Brain microvascular endothelial cell (primary cell): ENCODE measurements around the gene EHBP1L1.

Experiments used
- DNase-seq: peaks from one replicate; pipeline ENCODE4 v3.0.0-alpha.2; 2020
- H3K27ac ChIP-seq: fragments of 250-450 bp; sonication (Bioruptor Pico); 2 replicates; pipeline ENCODE4 v1.5.1; 2020; ENCODE audit warnings: mild to moderate bottlenecking, moderate library complexity
- H3K27me3 ChIP-seq: fragments of 250-450 bp; sonication (Bioruptor Pico); replicated peaks from 2 replicates; pipeline ENCODE4 v1.5.1; 2020; ENCODE audit warnings: mild to moderate bottlenecking
- H3K36me3 ChIP-seq: fragments of 250-450 bp; sonication (Bioruptor Pico); replicated peaks from 2 replicates; pipeline ENCODE4 v1.5.1; 2020; ENCODE audit warnings: mild to moderate bottlenecking
- H3K4me3 ChIP-seq: 2 replicates; pipeline ENCODE4 v1.5.1; 2011; ENCODE audit warnings: low read depth, mild to moderate bottlenecking, control low read depth, low read length, moderate library complexity
- in situ Hi-C: cut with HindIII; loops from 2 replicates; pipeline ENCODE4 v1.10.0; 2017; ENCODE audit warnings: low sequenced_read_pairs, low pct_ligation_motif_present
- TF ChIP-seq, protein P1 (sequence below): IDR thresholded peaks from 2 replicates; pipeline ENCODE4 v1.5.1; 2011; ENCODE audit warnings: low read depth, mild to moderate bottlenecking, moderate library complexity, low read length, control low read depth, inconsistent platforms; ENCODE audit errors: missing control alignments

Gene EHBP1L1

GRCh38 chr11:65569973-65570918, 5.6 kb upstream of the EHBP1L1 start, which contains the start of gene ZNRD2:
Gene ZNRD2, plus strand, starts transcription at chr11:65570477. Its CDS starts 15 bp downstream, at chr11:65570492.
- Histone ChIP-seq H3K36me3 (peaks cover 3% of the 10 kb centered on the region), H3K27me3 (no peaks in the 10 kb centered on the region), H3K27ac (peak within 1 kb of the TSS; percentile 71), H3K4me3 (peak within 1 kb of the TSS; percentile 96)
- DNase-seq = peak; percentile 98
- in situ Hi-C loops = no loop called here
- TF ChIP-seq, protein P1, sequence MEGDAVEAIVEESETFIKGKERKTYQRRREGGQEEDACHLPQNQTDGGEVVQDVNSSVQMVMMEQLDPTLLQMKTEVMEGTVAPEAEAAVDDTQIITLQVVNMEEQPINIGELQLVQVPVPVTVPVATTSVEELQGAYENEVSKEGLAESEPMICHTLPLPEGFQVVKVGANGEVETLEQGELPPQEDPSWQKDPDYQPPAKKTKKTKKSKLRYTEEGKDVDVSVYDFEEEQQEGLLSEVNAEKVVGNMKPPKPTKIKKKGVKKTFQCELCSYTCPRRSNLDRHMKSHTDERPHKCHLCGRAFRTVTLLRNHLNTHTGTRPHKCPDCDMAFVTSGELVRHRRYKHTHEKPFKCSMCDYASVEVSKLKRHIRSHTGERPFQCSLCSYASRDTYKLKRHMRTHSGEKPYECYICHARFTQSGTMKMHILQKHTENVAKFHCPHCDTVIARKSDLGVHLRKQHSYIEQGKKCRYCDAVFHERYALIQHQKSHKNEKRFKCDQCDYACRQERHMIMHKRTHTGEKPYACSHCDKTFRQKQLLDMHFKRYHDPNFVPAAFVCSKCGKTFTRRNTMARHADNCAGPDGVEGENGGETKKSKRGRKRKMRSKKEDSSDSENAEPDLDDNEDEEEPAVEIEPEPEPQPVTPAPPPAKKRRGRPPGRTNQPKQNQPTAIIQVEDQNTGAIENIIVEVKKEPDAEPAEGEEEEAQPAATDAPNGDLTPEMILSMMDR = peak; percentile 60

DNA sequence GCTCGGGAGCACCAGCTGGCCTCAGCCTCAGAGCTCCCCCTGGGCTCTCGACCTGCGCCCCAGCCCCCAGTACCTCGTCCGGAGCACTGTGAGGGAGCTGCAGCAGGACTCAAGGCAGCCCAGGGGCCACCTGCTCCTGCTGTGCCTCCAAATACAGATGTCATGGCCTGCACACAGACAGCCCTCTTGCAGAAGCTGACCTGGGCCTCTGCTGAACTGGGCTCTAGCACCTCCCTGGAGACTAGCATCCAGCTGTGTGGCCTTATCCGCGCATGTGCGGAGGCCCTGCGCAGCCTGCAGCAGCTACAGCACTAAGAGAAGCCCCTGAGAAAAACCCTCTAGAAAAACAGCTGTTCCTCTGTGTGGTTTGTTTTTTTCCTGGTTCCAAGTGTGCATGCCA, 4.4 kb upstream of the EHBP1L1 start:
- DNase-seq = no peak
- Histone ChIP-seq H3K27ac (no peak overlapping the region), H3K36me3 (peaks cover 3% of the 10 kb centered on the region), H3K27me3 (no peaks in the 10 kb centered on the region), H3K4me3 (peak overlapping the region; percentile 96)
- TF ChIP-seq, protein P1 = no peak
- in situ Hi-C loops = no loop called here

DNA sequence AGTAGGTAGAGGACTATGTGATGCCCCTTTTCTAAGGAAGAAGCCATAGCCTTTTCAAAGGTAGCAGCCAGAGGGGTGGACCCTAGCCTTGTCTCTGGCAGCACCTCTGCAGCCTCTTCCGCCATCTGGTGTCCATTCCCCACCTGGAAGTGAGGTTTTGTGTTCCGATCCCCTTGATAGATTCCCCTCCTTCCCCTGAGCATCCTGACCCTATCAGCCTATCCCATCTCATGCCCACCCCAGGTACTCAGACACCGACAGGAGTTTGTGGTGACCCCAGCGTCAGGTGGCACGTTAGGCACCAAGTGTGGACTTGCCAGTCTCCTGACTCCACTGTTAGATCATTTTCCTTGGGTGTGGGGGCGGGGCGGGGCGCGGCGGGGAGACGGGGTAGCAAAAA, 3.9 kb upstream of the EHBP1L1 start:
- no peak for DNase-seq
- H3K27ac ChIP-seq = no peak overlapping the region
- peak overlapping the region; percentile 73 for H3K4me3 ChIP-seq
- in situ Hi-C loops = no loop called here
- H3K36me3 ChIP-seq = peaks cover 3% of the 10 kb centered on the region
- no peaks in the 10 kb centered on the region for H3K27me3 ChIP-seq
- TF ChIP-seq, protein P1 = peak; percentile 69

DNA sequence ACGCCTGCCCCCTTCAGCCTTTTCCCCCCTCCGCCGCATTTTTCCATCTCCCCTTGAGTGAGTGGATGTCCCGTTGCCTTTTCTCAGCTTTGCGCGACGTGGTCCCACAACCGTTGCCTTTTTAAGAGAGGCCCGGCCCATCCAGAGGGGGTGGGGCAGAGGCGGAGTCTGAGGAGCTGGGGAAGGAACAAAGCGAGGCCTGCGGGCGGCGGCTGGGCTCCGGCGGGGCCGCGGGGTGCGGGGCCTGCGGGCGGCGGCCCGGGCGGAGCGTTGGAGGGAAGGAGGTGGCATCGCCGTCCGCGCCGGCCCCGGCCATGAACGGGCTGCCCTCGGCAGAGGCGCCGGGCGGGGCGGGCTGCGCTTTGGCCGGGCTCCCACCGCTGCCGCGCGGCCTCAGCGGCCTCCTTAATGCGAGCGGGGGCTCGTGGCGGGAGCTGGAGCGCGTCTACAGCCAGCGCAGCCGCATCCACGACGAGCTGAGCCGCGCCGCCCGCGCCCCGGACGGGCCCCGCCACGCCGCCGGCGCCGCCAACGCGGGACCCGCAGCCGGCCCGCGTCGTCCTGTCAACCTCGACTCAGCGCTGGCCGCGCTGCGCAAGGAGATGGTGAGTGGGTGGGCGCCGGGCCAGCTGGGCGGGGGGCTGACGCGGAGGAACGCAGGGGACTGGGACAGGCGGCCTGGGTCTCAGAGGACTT, 3.3 kb upstream of the EHBP1L1 start, which contains the start of gene FAM89B:
Gene FAM89B (plus strand): TSS at position 183 of the 696 bp plus-strand sequence. CDS start 132 bp downstream, at position 315.
- H3K36me3 ChIP-seq = peaks cover 3% of the 10 kb centered on the region
- H3K4me3 ChIP-seq = peak within 1 kb of the TSS; percentile 96
- in situ Hi-C loops = no loop called here
- H3K27ac ChIP-seq = peak within 1 kb of the TSS; percentile 59
- peak; percentile 75 for DNase-seq
- TF ChIP-seq, protein P1 = no peak
- H3K27me3 ChIP-seq = no peaks in the 10 kb centered on the region

GRCh38 chr11:65573391-65574079, 2.3 kb upstream of the EHBP1L1 start:
- Histone ChIP-seq H3K36me3 (peaks cover 3% of the 10 kb centered on the region), H3K4me3 (peak overlapping the region; percentile 73), H3K27me3 (no peaks in the 10 kb centered on the region), H3K27ac (peak overlapping the region; percentile 12)
- DNase-seq = no peak
- TF ChIP-seq, protein P1 = no peak
- in situ Hi-C loops = no loop called here
